Astrocyte of the spinal cord (primary cell): ENCODE results near the gene FAU.

Source experiments
- DNase-seq: peaks from one replicate; pipeline ENCODE4 v3.0.0; 2011; ENCODE audit warnings: low read depth, low spot score
- H3K4me3 ChIP-seq: 2 replicates; pipeline ENCODE4 v1.5.1; 2011; ENCODE audit warnings: low read depth, mild to moderate bottlenecking, low read length, moderate library complexity
- CTCF ChIP-seq: IDR thresholded peaks from 2 replicates; pipeline ENCODE4 v1.5.1; 2012; ENCODE audit warnings: low read depth, mild to moderate bottlenecking, low read length, inconsistent platforms
- in situ Hi-C: cut with HindIII; loops from 2 replicates; pipeline ENCODE4 v1.10.0; 2017; ENCODE audit warnings: low sequenced_read_pairs

Gene FAU

GRCh38 chr11:65121865-65122696, at the start of gene FAU, which contains the start of gene MRPL49:
FAU (minus strand) TSS chr11:65122134; CDS start chr11:65121813, 321 bp downstream.
MRPL49 (plus strand) TSS chr11:65122321; CDS start chr11:65122347, 26 bp downstream.
- in situ Hi-C loops, result no loop called here
- no peak for TF ChIP-seq CTCF

GRCh38 chr11:65170058-65170534, 48.2 kb upstream of the FAU start, which contains the start of gene SPDYC:
SPDYC (plus strand) TSS chr11:65170233; CDS start chr11:65171358, 1,125 bp downstream.
- DNase-seq, result no peak
- TF ChIP-seq CTCF, result no peak

More at GRCh38 chr11:65121865-65122696, at the start of gene FAU, which contains the start of gene MRPL49:
- peak; percentile 97 for DNase-seq
- peak within 1 kb of the TSS; percentile 99 for H3K4me3 ChIP-seq

GRCh38 chr11:65169164-65169641, 47.3 kb upstream of the FAU start:
- in situ Hi-C loops, result no loop called here
- no peak overlapping the region for H3K4me3 ChIP-seq
- no peak for TF ChIP-seq CTCF
- DNase-seq, result peak; percentile 62

More at GRCh38 chr11:65170058-65170534, 48.2 kb upstream of the FAU start, which contains the start of gene SPDYC:
- in situ Hi-C loops, result no loop called here
- no peak within 1 kb of the TSS for H3K4me3 ChIP-seq

- in situ Hi-C loops, result no loop called here
- H3K4me3 ChIP-seq, result no peak overlapping the region
- DNase-seq, result no peak
- no peak for TF ChIP-seq CTCF
Measured at GRCh38 chr11:65167656-65168055, 45.7 kb upstream of the FAU start.

- in situ Hi-C loops, result no loop called here
- no peak for DNase-seq
- no peak for TF ChIP-seq CTCF
- no peak overlapping the region for H3K4me3 ChIP-seq
Measured at GRCh38 chr11:65166893-65167292, 45.0 kb upstream of the FAU start.

GRCh38 chr11:65165410-65166317, 43.7 kb upstream of the FAU start:
- TF ChIP-seq CTCF, result no peak
- DNase-seq, result no peak
- no peak overlapping the region for H3K4me3 ChIP-seq
- in situ Hi-C loops, result no loop called here
